SKM-1 treated with dmso at 0.1 percent for 144 hours (cell line): ENCODE measurements around the gene IFIT3.
"Not testable (repeated sequence)": the region's sequence is repeated elsewhere in the genome, so short reads cannot be mapped to it uniquely, and the experiment has no call there.

ENCODE experiments used
- DNase-seq: peaks from one replicate; lab custom pipeline; 2025; ENCODE audit not compliant: unreplicated experiment; lab: John Stamatoyannopoulos, UW

Gene IFIT3

DNA sequence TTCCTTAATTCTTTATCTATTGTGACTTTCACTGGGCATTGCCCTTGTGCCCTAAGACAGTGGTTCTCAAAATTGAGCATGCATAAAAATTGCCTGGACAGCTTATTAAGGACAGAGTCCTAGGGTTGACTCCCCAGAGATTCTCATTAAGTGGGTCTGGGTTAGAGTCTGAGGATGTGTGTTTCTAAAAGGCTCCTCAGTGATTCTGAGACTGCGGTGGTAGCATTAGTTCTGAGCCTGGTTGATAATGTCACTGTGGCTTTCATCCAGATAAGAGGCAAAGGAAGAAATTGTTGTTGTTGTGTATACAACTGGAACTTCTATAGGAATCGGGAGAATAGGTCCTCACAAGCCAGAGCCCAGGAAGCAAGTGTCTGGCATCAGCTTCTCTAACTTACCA is 24.6 kb upstream of the IFIT3 start:
- no peak for DNase-seq

DNA sequence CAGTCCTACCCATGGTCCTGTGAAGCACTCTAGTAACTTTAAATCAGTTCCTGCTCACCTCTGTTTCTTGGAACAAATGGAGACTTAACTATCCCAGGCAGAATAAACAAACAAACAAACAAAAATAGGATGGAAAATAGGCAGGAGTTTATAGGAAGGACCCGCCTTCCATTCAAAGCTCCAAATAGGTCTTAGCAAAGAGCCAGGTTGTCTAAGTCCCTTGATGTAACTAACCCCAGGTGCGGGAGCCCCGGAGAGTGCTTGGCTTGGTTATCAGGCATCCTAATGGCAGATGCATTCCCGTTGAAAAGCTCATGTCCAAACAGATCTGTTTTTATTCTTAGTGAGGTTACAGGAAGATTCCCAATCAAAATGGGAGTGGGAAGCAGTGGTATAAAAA is 23.8 kb upstream of the IFIT3 start:
- no peak for DNase-seq

DNA sequence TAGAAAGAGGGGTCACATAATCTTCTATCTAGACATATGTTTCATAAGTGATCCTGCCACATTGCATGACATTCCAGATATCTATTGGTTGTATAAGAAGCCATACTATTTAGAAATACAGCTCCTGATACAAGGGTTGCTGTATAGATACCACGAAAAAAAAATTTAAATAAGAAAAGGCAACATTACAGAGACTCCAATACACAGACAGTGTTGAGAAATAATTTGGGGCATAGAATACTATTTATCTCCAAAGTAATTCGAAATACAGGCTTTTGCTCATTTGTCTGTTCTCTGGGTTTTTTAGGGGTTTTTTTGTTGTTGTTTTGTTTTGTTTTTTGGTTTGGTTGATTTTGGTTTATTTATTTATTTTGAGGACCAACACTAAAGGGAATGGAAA is 23.4 kb upstream of the IFIT3 start:
- DNase-seq, result no peak

- no peak for DNase-seq
Observed at GRCh38 chr10:89304925-89305324, 22.9 kb upstream of the IFIT3 start.

GRCh38 chr10:89305766-89306433 is 21.9 kb upstream of the IFIT3 start:
- DNase-seq, result no peak

GRCh38 chr10:89306434-89307268 is 21.1 kb upstream of the IFIT3 start:
- no peak for DNase-seq

DNA sequence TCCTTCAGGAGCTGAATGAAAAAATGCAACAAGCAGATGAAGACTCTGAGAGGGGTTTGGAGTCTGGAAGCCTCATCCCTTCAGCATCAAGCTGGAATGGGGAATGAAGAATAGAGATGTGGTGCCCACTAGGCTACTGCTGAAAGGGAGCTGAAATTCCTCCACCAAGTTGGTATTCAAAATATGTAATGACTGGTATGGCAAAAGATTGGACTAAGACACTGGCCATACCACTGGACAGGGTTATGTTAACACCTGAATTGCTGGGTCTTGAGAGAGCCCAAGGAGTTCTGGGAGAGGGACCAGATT is 20.6 kb upstream of the IFIT3 start:
- DNase-seq, result no peak

DNA sequence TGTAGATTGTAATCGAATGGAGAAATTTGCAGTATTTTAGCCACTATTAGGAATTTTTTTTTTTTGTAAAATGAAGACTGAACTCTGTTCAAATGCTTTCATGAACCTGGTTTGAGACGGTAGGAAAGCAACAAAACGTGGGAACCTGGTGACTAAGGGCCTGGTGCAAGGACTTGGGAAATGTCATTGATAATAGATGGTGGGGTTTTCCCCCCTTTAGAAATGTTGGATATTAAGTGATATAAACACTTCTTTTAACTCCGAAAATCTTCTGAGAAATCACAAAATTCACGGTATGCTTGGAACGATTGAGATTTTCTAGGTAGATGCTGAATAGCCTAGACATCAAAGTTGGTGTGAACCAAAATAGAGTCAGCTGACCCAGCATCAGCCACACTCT is 19.5 kb upstream of the IFIT3 start:
- no peak for DNase-seq

- DNase-seq, result no peak
Observed at GRCh38 chr10:89308736-89309135, 19.1 kb upstream of the IFIT3 start.

DNA sequence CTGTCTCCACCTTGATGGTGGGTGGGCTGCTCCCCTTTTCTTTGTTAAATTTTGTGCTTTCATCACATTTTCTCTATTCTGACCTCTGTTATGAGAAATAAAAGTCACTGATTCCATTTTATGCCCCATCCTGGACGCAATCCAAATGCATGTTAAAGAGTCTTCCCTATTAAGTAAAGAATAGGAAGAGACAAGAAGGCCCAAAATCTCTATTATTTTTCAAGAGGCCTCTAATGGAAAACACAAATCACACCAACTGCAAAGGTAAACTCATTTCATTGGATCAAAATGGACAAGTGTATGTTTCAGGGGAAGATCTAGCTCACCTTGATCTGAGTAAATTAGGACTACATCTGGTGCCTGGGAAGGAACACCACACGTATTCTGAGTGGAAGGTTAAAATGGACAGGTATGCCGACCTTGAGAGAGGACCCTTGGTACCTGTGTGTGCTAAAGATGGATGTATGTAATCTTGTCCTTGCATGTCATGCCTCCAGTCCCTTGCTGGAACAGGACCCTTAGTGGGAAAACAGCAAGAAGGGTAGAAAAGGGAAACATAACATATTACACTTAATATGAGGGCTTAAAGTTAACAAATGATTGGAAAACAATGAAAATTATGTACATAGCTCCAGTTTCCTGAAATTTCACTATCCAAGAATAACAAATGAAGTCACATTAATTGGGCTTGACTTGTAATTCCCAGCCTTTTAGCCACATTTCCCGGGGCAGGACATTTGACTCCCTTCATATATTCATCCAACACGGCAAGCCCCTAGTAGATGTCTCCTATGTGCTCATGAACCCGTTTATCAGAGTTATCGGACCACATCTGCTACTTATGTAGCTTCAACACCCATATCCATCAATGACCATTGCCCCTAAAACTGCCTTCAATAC is 18.4 kb upstream of the IFIT3 start:
- no peak for DNase-seq

- DNase-seq, result no peak
Observed at GRCh38 chr10:89310056-89310893, 17.5 kb upstream of the IFIT3 start.

DNA sequence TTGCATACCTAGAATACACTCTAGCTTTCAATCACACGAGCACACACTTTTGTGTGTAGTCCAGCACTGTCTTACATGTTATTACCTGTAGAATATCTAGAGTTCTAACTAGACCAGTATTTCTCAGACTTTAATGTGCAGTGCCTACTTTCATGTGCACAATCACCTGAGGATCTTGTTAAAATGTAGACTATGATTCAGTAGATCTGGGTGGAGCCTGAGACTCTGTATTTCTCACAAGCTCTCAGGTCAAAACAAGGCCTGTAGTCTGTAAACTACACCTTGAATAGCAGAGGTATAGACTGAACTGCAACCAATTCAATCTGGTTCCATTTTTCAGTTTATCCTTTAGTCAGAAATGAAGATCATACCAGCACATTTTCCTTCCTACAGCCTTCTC is 14.8 kb upstream of the IFIT3 start:
- DNase-seq, result no peak

DNA sequence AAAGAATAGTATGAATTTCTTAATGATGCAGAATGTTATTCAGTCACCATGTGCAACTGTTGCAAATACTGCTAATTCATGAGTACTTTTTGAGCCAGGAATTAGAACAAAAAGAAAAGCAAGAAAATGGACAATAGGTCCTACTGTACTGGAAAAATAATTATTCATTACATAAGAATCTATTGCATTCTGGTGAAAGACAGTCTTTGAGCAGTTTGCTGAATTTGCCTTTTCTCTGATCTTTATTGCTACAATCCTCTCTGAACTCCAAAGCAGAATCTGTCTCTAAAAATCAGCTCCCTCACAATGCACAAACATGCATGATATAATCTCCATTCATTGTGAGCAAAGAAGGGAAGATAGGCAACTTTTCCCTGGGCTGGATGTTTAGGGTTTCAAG is 13.1 kb upstream of the IFIT3 start:
- DNase-seq, result no peak

DNA sequence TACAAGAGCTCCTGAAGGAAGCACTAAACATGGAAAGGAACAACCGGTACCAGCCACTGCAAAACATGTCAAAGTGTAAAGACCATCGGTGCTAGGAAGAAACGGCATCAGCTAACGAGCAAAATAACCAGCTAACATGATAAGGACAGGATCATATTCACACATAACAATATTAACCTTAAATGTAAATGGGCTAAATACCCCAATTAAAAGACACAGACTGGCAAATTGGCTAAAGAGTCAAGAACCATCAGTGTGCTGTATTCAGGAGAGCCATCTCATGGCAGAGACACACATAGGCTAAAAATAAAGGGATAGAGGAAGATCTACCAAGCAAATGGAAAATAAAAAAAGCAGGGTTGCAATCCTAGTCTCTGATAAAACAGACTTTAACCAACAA is 9.8 kb upstream of the IFIT3 start:
- DNase-seq, result not testable (repeated sequence)

DNA sequence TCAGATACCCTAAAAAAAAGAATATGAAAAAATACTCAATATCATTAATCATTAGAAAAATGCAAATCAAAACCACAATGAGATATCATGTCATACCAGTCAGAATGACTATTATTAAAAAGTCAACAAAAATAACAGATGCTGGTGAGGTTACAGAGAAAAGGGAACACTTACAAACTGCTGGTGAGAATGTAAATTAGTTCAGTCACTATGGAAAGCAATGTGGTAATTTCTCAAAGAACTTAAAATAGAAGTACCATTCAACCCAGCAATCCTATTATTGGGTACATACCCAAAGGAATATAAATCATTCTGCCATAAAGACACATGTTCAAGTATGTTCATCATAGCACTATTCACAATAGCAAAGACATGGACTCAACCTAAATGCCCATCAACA is 2.7 kb upstream of the IFIT3 start:
- not testable (repeated sequence) for DNase-seq

DNA sequence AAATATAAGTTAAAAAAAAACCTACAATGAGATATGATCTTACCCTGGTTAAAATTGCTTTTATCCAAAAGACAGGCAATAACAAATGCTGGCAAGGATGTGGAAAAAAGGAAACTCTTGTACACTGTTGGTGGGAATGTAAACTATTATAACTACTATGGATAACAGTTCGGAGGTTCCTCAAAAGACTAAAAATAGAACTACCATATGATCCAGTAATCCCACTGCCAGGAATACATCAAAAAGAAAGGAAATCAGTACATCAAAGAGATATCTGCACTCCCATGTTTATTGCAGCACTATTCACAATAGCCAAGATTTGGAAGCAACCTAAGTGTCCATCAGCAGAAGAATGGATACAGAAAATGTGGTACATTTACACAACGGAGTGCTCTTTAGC is 1.9 kb upstream of the IFIT3 start:
- DNase-seq, result not testable (repeated sequence)

- no peak for DNase-seq
Observed at GRCh38 chr10:89329151-89329550, 1.4 kb downstream of the IFIT3 start.

DNA sequence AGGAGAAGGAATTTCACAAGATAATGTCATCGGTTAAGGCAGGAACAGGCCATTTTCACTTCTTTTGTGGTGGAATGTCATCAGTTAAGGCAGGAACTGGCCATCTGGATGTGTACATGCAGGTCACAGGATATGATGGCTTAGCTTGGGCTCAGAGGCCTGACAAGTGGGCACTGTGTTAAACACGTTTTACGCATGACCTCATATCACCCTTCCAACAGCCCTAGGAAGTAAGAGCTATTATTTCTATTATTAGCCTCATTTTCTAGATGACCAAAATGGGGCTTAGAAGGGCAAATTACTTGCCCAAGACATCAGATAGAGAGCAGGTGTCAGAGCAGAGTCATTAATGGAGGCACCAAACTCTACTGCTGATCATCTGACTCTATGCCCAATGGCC is 2.2 kb downstream of the IFIT3 start:
- not testable (repeated sequence) for DNase-seq

DNA sequence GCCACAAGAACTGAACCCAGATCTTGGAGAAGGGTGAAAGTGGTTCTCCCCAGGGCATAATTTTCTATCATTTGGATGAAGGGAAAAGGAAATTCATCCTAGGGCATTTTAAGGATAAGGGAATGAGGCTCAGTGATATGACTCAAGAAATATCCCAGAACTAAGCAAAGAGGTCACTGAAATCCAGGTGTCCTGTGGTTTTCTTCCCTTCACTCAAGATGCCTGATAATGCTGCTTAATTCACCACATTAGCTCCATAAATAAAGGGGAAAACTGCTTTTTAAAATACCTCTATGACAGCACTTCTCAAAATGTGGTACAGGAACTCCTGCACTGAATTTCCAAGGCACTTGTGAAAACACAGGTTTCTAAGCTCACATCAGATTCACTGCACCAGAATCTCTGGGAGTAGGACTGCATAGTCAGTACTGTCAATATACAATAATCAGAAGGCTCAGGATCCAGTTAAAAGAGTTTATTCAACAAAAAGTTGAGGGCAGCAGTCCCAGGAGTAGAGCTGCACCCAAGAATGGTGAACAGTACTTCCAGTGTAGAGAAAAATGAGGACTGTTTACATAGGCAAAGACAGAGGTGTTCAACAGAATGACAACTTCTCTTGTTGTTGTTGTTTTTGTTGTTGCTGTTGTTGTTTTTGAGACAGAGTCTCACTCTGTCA is 2.9 kb downstream of the IFIT3 start:
- no peak for DNase-seq

GRCh38 chr10:89331487-89332122 is 3.8 kb downstream of the IFIT3 start:
- not testable (repeated sequence) for DNase-seq
